ENCODE results near the gene TNN. TPM values are rescaled to one million over a fixed set of nuclear protein-coding genes. Genes with fewer than 3 reads are reported as not detected.
"Not testable (repeated sequence)": the region's sequence is repeated elsewhere in the genome, so short reads cannot be mapped to it uniquely, and the experiment has no call there.

Gene TNN
- total RNA-seq, 1 donor: not detected

DNA sequence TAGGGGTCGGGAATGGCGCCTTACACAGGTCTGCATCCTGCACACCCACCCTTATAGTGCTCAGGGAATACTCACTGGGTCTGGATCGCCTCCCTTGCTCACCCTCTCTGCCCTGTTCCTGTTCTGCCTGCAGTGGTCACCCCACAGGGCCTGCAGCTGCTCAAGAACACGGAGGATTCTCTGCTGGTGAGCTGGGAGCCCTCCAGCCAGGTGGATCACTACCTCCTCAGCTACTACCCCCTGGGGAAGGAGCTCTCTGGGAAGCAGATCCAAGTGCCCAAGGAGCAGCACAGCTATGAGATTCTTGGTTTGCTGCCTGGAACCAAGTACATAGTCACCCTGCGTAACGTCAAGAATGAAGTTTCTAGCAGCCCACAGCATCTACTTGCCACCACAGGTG, 12.4 kb downstream of the TNN start:
- Histone ChIP-seq H3K4me3 (ENCODE audit: low read length) (no peak overlapping the region), H3K4me1 (ENCODE audit: insufficient read depth, low read length) (no peaks in the 10 kb centered on the region), H3K9me3 (ENCODE audit: low read depth, low read length) (no peaks in the 10 kb centered on the region), H3K27me3 (ENCODE audit: insufficient read depth, low read length) (no peaks in the 10 kb centered on the region)

GRCh38 chr1:175081983-175082382, 14.3 kb downstream of the TNN start:
- Histone ChIP-seq H3K4me3 (ENCODE audit: low read length) (no peak overlapping the region), H3K4me1 (ENCODE audit: insufficient read depth, low read length) (no peaks in the 10 kb centered on the region), H3K27me3 (ENCODE audit: insufficient read depth, low read length) (no peaks in the 10 kb centered on the region), H3K9me3 (ENCODE audit: low read depth, low read length) (no peaks in the 10 kb centered on the region)

DNA sequence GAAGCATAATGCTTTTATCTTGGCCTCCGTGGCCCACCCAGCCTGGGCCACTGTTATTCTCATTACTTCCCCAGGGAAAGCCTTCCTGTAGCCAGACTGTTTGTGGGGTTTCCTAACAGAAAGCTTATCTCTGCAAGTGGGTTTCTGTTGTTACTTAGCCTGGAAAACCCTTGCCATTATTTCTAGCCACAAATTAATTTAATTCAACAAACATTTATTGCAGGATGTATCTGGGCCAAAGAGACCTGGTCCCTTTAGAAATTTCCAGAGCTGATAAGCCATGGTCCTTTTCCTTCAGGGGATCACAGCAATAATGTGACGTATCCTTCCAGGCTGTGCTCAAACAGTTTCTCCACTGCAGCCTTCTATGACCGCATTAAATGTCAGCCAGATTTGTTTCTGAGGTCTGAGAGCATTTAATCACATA, 20.9 kb downstream of the TNN start:
- H3K27me3 ChIP-seq (ENCODE audit: insufficient read depth, low read length): no peaks in the 10 kb centered on the region
- H3K4me3 ChIP-seq (ENCODE audit: low read length): no peak overlapping the region
- no peaks in the 10 kb centered on the region for H3K9me3 ChIP-seq (ENCODE audit: low read depth, low read length)
- H3K4me1 ChIP-seq (ENCODE audit: insufficient read depth, low read length): peaks cover 6% of the 10 kb centered on the region

DNA sequence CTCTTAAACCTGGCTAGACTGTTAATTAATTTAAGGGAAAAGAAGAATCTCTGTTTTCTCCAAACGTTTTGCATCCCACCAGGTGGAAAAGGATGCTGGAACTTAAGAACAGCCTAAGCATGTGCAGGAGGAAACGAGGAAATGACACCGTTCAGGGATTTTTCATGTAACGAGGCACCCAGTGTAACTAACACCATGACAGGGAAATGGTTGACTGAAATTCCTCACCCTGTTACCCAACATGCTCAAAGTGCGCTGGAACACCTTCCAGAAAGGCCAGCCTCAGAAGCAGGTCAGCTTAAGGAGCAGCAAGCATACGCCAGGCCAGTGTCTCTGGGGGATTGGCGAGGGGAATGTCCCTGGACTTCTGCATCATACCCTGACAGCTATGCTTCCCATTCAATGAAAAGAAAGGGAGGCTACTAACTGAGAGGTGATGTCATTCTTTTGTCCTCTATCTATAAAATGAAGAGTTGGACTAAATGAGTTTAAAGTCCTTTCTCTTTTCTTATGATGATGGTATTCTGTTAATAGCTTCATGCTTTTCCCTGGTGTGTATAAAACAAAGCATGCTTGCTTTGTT, 21.6 kb downstream of the TNN start:
- no peak overlapping the region for H3K4me3 ChIP-seq (ENCODE audit: low read length)

DNA sequence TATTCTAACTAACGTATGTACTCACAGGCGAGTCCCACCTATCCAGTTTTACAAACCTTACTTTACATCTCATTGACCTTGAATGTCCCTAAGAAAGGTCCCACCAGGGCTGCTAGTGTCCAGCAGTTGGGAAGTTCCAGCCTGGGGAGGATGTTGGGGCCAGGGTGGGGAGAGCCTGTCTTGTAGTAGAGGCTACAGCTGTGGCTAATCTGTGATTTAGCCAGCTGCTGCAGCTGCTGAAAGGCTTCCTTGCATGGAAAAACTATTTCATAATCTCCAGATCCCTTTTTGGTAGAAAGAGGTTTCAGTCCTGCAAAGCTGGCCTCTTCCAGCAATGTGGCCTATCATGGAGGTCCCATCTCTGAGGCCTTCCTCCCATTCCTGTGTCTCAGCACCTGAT, 23.1 kb downstream of the TNN start:
- Histone ChIP-seq H3K4me3 (ENCODE audit: low read length) (no peak overlapping the region), H3K27me3 (ENCODE audit: insufficient read depth, low read length) (no peaks in the 10 kb centered on the region), H3K9me3 (ENCODE audit: low read depth, low read length) (no peaks in the 10 kb centered on the region), H3K4me1 (ENCODE audit: insufficient read depth, low read length) (peaks cover 6% of the 10 kb centered on the region)

More for the DNA sequence above, 21.6 kb downstream of the TNN start:
- H3K4me1 ChIP-seq (ENCODE audit: insufficient read depth, low read length): peaks cover 6% of the 10 kb centered on the region
- H3K27me3 ChIP-seq (ENCODE audit: insufficient read depth, low read length): no peaks in the 10 kb centered on the region
- no peaks in the 10 kb centered on the region for H3K9me3 ChIP-seq (ENCODE audit: low read depth, low read length)

DNA sequence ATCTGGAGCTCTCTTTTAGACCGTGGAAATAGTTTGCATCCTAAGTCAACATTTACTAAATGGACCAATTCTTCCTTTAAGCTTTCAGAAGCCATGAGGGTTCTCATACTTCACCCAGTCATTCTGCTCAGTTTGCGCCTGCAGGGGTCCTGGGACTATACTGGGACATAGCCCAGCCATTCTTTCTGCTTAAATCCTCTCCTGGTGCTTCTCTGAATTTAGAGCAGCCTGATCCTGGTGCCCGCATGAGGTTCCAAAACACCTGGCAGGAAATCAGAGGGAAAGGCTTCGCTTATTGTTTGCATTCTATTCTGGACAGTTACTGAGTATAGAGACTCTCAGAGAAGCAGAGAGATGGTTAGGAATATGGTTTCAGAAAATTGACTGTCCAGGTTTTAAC, 27.0 kb downstream of the TNN start:
- Histone ChIP-seq H3K4me1 (ENCODE audit: insufficient read depth, low read length) (peaks cover 6% of the 10 kb centered on the region), H3K9me3 (ENCODE audit: low read depth, low read length) (no peaks in the 10 kb centered on the region), H3K4me3 (ENCODE audit: low read length) (no peak overlapping the region), H3K27me3 (ENCODE audit: insufficient read depth, low read length) (no peaks in the 10 kb centered on the region)

DNA sequence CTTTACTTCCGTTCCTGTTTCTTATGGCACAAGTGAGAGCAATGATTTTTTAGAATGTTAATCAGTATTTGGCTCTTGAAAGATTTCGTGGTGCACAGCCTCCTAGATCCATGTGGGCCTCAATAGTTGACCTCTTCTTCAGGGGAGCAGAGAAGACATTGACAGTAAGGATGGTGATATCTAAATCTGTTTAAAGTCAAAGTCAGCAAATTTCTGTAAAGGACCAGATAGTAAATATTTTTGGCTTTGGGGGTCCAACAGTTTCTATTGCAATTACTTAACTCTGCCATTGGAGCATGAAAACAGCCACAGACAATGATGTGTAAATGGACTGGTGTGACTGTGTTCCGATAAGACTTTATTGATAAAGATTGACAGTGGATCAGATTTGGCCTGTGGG, 27.4 kb downstream of the TNN start:
- Histone ChIP-seq H3K4me1 (ENCODE audit: insufficient read depth, low read length) (peaks cover 6% of the 10 kb centered on the region), H3K9me3 (ENCODE audit: low read depth, low read length) (no peaks in the 10 kb centered on the region), H3K4me3 (ENCODE audit: low read length) (no peak overlapping the region), H3K27me3 (ENCODE audit: insufficient read depth, low read length) (no peaks in the 10 kb centered on the region)

DNA sequence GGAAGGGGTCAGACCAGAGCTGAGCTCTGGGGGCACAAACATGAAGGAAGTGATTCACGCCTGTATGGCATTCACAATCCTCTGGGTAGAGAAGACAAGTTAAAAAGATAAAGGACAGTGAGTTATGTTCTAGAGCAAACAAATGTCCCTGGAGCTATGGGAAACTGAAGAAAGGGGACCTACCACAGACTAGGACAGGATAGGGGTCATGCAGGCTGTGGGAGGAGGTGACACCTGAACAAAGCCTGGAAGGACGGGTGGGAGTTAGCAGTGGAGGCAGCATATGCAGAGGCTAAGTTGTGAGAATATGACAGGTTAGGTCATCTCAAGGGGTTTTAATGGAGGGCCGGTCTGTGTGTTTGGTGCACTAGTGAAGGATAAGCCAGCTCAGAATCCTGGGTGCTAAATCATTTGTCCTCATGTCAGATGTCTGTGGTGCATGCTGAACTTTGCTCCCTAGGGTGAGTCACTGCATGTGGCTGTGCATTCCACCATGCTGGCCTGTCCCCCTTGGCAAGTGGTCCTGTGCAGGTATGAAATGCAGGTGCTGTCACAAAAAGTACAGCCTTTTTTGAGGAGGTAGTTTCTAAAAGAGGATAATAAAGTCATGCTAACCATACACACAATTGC, 28.5 kb downstream of the TNN start:
- no peaks in the 10 kb centered on the region for H3K9me3 ChIP-seq (ENCODE audit: low read depth, low read length)
- no peaks in the 10 kb centered on the region for H3K27me3 ChIP-seq (ENCODE audit: insufficient read depth, low read length)
- no peak overlapping the region for H3K4me3 ChIP-seq (ENCODE audit: low read length)

DNA sequence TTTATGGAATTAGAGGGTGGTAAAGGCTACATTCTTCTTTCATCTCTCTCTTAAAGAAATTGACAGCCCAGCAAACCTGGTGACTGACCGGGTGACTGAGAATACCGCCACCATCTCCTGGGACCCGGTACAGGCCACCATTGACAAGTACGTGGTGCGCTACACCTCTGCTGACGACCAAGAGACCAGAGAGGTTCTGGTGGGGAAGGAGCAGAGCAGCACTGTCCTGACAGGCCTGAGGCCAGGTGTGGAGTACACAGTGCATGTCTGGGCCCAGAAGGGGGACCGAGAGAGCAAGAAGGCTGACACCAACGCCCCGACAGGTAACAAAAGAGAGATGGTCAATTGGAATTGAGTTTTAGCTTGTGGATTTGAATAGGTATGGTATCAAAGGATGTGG, 29.7 kb downstream of the TNN start:
- H3K4me3 ChIP-seq (ENCODE audit: low read length): no peak overlapping the region
- H3K27me3 ChIP-seq (ENCODE audit: insufficient read depth, low read length): no peaks in the 10 kb centered on the region
- H3K4me1 ChIP-seq (ENCODE audit: insufficient read depth, low read length): no peaks in the 10 kb centered on the region
- no peaks in the 10 kb centered on the region for H3K9me3 ChIP-seq (ENCODE audit: low read depth, low read length)

More for the DNA sequence above, 28.5 kb downstream of the TNN start:
- H3K4me1 ChIP-seq (ENCODE audit: insufficient read depth, low read length): peaks cover under 1% of the 10 kb centered on the region

DNA sequence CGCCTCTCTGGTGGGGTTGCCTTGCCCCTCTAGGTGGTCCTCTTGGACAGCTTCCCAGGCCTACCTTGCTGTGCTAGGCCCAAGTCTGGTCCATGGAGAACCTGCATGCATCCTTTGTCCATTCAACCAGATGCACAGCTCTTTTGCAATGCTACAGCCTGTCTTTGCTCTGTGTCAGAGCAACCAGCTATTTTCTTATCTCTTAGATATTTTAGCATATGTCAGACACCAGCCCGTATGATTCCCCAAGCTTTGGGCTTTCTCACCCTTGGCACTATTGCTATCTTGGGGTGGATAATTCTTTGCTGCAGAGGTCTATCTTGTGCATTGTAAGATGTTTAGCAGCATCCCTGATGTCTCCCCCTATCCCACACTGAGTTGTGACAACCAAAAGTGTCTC, 32.3 kb downstream of the TNN start:
- Histone ChIP-seq H3K4me3 (ENCODE audit: low read length) (no peak overlapping the region), H3K9me3 (ENCODE audit: low read depth, low read length) (no peaks in the 10 kb centered on the region), H3K27me3 (ENCODE audit: insufficient read depth, low read length) (no peaks in the 10 kb centered on the region), H3K4me1 (ENCODE audit: insufficient read depth, low read length) (no peaks in the 10 kb centered on the region)

DNA sequence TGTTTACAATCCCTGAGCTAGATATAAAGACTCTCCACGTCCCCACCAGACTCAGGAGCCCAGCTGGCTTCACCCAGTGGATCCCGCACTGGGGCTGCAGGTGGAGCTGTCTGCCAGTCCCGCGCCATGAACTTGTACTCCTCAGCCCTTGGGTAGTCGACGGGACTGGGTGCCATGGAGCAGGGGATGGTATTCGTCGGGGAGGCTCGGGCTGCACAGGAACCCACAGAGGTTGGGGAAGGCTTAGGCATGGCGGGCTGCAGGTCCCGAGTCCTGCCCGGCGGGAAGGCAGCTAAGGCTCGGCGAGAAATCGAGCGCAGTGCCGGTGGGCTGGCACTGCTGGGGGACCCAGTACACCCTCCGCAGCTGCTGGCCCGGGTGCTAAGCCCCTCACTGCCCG, 34.5 kb downstream of the TNN start:
- H3K4me3 ChIP-seq (ENCODE audit: low read length); H3K9me3 ChIP-seq (ENCODE audit: low read depth, low read length); H3K4me1 ChIP-seq (ENCODE audit: insufficient read depth, low read length); H3K27me3 ChIP-seq (ENCODE audit: insufficient read depth, low read length): not testable (repeated sequence)

DNA sequence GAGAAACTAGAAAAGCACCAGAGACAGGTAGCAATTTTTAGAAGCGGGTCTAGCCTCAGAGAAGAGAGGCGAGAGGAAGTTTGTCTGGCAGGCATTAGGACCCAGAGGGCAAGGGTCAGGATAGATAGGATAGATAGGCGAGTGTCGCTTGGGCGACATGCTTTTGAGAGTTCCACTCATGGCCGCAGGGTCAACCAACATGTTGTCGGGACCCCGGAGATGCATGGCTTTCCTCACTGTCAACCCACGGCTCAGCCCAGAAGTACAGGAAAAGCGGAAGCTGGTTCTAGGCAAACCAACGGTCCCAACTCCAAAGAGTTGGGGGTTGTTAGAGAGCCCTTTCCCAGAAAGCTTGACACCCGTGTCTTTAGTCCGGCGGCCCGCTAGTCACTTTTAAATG, 38.9 kb downstream of the TNN start:
- H3K9me3 ChIP-seq (ENCODE audit: low read depth, low read length); H3K4me1 ChIP-seq (ENCODE audit: insufficient read depth, low read length); H3K4me3 ChIP-seq (ENCODE audit: low read length); H3K27me3 ChIP-seq (ENCODE audit: insufficient read depth, low read length): not testable (repeated sequence)

- H3K4me1 ChIP-seq (ENCODE audit: insufficient read depth, low read length); H3K9me3 ChIP-seq (ENCODE audit: low read depth, low read length); H3K27me3 ChIP-seq (ENCODE audit: insufficient read depth, low read length); H3K4me3 ChIP-seq (ENCODE audit: low read length): not testable (repeated sequence)
Observed at GRCh38 chr1:175108331-175108820, 40.7 kb downstream of the TNN start.

DNA sequence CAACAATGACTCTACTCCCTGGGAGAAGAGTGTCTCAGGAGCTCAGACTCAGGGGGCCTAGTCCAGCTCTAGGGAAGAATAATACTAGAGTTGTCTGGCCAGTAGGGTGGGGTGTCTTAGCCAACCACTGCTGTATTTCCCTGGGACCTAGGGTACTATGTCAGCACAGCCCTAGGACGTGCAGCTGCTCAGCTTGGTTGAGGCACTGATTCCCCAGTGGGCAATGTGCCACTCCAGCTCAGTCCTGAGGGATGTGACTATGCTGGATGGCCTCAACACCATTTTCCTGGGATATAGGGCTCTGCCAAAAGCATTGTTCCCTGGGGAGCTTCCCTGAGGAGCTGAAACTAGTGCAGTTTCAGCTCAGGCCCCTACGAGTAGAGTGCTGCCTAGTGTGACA, 47.4 kb downstream of the TNN start:
- Histone ChIP-seq H3K4me1 (ENCODE audit: insufficient read depth, low read length) (no peaks in the 10 kb centered on the region), H3K4me3 (ENCODE audit: low read length) (no peak overlapping the region), H3K27me3 (ENCODE audit: insufficient read depth, low read length) (peaks cover 2% of the 10 kb centered on the region), H3K9me3 (ENCODE audit: low read depth, low read length) (peaks cover 14% of the 10 kb centered on the region)

- H3K27me3 ChIP-seq (ENCODE audit: insufficient read depth, low read length): peaks cover 2% of the 10 kb centered on the region
- H3K4me1 ChIP-seq (ENCODE audit: insufficient read depth, low read length): no peaks in the 10 kb centered on the region
- H3K4me3 ChIP-seq (ENCODE audit: low read length): no peak overlapping the region
- peaks cover 14% of the 10 kb centered on the region for H3K9me3 ChIP-seq (ENCODE audit: low read depth, low read length)
Observed at GRCh38 chr1:175116210-175116798, 48.7 kb downstream of the TNN start.

- Histone ChIP-seq H3K27me3 (ENCODE audit: insufficient read depth, low read length) (peaks cover 2% of the 10 kb centered on the region), H3K4me1 (ENCODE audit: insufficient read depth, low read length) (no peaks in the 10 kb centered on the region), H3K4me3 (ENCODE audit: low read length) (no peak overlapping the region)
Observed at GRCh38 chr1:175116903-175117302, 49.3 kb downstream of the TNN start.

More at GRCh38 chr1:175116903-175117302, 49.3 kb downstream of the TNN start:
- H3K9me3 ChIP-seq (ENCODE audit: low read depth, low read length): peaks cover 14% of the 10 kb centered on the region
